Erythroblast (primary cell): ENCODE data around the gene BNIP1.
"Not testable (repeated sequence)": the region's sequence is repeated elsewhere in the genome, so short reads cannot be mapped to it uniquely, and the experiment has no call there.

ENCODE experiments used
- DNase-seq, 2 experiments: peaks; one replicate each; lab custom pipeline; 2025; lab: John Stamatoyannopoulos, UW
- GATA1 ChIP-seq: IDR thresholded peaks from 2 replicates; pipeline ENCODE4 v1.6.1; 2011; ENCODE audit warnings: low read depth, mild to moderate bottlenecking, control low read depth, low read length, moderate library complexity
- POLR2A ChIP-seq: IDR thresholded peaks from 2 replicates; pipeline ENCODE4 v1.6.1; 2011; ENCODE audit warnings: mild to moderate bottlenecking, low read length

BNIP1 gene, protein sequence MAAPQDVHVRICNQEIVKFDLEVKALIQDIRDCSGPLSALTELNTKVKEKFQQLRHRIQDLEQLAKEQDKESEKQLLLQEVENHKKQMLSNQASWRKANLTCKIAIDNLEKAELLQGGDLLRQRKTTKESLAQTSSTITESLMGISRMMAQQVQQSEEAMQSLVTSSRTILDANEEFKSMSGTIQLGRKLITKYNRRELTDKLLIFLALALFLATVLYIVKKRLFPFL

DNA sequence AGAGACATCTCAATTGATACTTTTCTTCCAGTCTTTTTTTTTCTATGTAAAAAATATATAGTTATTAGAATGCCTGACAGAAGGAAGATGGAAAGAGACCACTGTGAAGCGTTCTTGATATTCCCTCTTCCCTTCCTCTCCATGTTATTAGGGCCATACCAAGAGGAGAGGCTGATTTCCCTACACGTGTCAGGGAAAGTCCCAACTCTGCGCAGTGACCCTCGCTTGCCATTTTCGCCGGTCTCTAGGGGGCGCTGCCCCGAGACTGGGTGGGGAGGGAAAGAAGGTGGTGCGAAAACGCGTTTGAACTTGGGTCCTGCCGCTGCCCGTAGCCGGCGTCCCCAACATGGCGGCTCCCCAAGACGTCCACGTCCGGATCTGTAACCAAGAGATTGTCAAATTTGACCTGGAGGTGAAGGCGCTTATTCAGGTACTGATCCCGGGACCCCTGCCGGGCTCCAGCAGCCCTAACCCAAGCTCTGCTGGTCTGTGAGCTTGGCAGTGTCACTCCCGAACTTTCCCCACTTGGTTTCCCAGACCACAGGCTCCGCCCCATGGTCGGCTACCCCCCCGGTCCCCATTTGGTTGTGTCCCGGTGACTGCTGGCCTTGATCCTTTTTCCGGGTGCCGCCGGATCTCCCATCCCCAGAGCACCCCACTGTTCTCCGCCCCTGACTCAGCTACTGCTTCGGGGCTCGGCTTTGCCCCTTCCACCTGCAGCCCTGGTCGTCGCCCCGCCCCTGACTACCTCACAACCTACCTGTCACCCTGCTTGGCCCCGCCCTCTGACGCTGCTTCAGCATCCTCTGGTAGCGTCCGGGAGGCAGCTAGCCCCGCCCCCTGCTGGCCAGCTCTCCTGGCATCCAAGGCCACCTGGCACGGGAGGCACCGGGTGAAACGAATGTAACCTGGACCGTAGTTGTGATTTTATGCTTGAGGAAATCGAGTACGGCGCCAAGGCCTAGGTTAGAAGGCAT is at the start of gene BNIP1:
Gene BNIP1 (plus strand): TSS at position 332 of the 977 bp plus-strand sequence. CDS start 15 bp downstream, at position 347.
- peak; percentile 95 to 96 for DNase-seq
- TF ChIP-seq GATA1 = no peak
- TF ChIP-seq POLR2A = peak; percentile 74

DNA sequence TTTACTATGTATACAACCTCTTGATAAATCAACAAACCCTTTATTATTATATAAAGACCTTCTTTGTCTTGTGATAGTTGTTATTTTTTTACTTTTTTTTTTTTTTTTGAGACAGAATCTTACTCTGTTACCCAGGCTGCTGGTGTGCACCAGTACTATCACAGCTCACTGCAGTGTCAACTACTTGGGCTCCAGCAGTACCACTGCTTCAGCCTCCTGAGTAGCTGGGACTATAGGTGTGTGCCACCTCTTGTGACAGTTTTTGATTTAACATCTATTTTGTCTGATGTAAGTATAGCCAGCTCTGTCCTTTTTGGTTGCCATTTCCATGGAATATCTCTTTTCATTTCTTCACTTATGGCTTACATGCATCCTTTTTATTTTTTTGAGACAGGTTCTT is 45.5 kb upstream of the BNIP1 start:
- TF ChIP-seq POLR2A = no peak
- TF ChIP-seq GATA1 = no peak
- no peak for DNase-seq

DNA sequence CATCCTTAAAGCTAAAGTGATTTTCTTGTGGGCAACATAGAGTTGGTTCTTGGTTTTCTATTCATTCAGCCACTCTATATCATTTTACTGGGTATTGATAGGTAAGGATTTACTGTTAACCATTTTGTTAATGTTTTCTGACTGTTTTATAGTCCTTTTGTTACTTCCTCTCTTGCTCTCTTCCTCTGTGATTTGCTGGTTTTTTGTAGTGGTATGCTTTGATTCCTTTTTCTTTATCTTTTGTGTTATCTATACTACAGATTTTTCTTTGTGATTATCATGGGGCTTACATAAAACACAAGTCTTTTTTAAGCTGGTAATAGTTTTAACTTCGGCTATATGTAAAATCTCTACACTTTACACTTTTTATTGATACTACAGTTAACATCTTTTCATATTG is 44.9 kb upstream of the BNIP1 start:
- DNase-seq = no peak
- TF ChIP-seq POLR2A = no peak
- TF ChIP-seq GATA1 = no peak

DNA sequence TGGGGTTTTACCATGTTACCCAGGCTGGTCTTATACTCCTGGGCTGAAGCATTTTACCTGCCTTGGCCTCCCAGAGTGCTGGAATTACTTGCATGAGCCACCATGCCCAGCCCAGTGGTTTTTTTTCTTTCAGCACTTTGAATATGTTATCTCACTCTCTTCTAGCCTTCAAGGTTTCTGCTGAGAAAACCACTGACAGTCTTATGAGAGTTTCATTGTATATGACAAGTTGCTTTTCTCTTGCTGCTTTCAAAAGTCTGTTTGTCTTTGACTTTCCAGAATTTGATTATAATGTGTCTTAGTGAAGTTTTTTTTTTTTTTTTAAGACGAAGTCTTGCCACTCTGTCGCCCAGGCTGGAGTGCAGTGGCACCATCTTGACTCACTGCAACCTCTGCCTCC is 43.1 kb upstream of the BNIP1 start:
- TF ChIP-seq POLR2A (no peak), GATA1 (no peak)
- DNase-seq = no peak

DNA sequence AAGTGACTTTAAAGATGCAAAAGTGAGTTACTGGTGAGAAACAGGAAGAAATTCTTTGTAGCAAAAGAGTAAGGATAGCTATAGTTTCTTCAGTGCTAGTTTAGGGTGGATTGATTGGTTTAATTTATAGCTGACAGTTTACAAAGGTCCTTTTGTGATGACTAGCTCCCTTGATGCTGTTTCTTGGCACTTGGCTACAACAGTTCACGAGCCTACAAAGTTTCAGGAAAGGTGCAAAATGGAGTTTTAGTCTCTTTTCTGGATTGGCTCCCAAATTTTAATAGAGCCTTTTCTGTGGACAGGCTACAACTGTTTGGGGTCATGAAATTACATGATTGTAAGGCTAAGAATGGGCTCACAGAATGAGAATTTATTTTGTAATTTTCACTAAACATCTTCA is 40.9 kb upstream of the BNIP1 start:
- TF ChIP-seq GATA1 (no peak), POLR2A (no peak)
- no peak for DNase-seq

DNA sequence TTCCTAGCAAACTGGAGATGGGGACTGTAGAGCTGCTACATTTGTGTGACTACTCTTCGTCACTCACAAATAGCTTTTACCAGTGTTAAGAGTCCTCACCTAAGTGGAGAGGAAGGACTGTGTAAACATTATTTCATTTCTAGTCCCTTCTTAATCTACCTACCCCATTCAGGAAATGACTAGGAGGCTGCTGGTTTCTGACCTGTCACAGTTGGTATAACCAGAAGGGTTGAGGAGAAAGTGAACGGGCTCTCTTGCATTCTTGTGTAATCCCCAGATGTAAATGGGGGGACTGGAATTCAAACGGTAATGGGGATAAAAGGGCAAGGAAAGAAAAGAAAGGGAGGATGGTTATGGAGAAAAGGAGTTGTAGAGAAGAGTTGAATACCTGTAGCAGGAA is 35.4 kb upstream of the BNIP1 start:
- TF ChIP-seq GATA1 = no peak
- no peak for TF ChIP-seq POLR2A
- no peak for DNase-seq

DNA sequence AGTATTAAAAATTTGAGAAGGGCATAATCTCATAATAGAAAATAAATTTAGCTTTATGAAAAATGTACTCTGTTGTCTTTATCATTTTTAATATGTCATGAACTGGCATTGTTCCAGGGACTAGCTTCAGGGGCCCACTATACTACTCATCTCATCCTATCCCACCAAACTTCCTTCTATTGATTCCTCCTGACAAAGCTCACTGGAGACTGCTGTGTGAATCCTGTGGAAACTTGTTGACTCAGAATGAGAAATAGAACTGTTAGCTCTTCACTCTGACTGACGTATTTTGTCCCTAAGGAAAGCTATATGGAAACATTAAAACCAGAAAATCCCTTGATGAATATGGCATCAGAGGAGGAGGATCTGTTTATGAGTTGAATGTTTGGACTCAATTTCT is 29.8 kb upstream of the BNIP1 start:
- no peak for DNase-seq
- no peak for TF ChIP-seq POLR2A
- no peak for TF ChIP-seq GATA1

DNA sequence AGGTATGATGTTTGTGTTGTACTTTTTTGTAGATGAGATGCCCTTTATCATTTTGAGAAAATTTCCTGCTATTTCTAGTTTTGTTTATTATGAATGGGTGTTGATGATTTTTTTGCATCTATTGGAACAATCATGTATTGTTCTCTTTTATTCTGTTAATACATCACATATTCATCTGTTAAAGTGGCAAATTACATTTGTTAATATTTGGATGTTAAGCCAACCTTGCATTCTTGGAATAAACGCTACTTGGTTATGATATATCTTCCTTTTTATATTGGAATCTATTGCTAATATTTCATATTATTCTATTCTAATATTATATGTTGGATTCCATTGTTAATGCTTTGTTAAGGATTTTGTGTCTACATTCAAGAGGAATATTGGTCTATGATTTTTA is 24.6 kb upstream of the BNIP1 start:
- DNase-seq = no peak
- TF ChIP-seq GATA1 (no peak), POLR2A (no peak)

DNA sequence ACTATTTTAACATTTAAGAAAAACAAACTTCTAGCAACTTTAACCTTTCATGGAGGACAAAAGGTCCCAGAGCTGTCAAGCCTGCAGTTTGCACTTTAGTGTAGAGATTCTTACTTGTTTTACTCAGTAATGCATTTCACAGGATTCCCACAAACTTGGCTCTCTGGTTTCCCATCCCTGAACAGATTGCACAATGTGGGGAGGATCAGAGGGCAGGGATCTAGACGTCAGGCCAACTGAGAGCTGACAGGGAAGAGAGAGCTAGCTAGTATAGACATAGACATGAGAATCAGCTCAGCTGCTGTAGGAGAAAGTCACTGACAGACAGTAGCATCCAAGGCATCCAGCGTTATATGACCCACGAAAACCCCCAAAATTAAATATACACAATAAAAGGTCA is 20.9 kb upstream of the BNIP1 start:
- DNase-seq = no peak
- TF ChIP-seq GATA1 (no peak), POLR2A (no peak)

DNA sequence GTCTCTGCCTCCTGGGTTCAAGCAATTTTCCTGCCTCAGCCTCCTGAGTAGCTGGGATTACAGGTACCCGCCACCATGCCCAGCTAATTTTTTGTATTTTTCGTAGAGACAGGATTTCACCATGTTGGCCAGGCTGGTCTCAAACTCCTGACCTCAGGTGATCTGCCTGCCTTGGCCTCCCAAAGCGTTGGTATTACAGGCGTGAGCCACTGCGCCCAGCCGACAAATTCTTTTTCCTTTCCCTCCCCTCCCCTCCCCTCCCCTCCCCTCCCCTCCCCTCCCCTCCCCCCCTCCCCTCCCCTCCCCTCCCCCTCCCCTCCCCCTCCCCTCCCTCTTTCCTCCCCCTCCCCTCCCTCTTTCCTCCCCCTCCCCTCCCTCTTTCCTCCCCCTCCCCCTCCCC is 12.2 kb upstream of the BNIP1 start:
- not testable (repeated sequence) for DNase-seq

DNA sequence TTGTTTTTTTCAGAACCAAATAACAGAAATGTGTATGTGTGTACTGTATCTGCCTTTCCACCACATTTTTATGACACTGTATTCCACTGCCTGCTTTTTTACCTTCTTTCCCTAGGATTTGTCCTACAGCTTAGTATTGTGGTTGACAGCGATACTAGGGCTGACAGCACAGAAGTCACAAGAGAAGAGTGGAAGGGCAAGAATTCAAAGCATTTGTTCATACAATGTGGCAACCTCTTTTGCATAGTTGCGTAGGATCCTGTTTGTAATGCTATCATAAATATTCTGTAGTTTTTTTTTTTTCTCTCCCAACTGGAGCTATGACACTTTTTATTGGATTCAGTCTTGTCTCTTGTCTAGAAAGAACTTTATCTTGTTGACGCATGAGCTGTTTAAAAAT is 5.6 kb upstream of the BNIP1 start:
- DNase-seq = no peak
- TF ChIP-seq POLR2A = no peak
- no peak for TF ChIP-seq GATA1

DNA sequence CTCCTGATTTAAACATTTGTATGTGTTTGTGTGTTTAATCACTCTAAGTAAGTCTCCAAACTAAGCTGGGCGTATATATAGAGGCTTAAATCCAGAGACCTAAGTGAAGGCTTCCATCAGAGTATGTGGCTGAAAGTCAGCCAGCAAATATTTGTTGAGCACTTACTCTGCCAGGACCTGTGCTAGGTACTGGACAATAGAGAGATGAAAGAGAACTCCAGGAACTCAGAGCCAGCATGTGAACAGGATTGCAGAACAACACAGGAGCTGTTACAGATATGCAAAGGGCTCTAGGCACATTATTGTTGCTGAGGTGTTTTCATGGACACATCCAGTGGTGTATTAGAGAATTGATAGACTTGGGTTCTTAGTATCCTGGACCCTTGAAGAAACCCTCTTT is 4.7 kb upstream of the BNIP1 start:
- DNase-seq = no peak
- TF ChIP-seq GATA1 = no peak
- TF ChIP-seq POLR2A = no peak

DNA sequence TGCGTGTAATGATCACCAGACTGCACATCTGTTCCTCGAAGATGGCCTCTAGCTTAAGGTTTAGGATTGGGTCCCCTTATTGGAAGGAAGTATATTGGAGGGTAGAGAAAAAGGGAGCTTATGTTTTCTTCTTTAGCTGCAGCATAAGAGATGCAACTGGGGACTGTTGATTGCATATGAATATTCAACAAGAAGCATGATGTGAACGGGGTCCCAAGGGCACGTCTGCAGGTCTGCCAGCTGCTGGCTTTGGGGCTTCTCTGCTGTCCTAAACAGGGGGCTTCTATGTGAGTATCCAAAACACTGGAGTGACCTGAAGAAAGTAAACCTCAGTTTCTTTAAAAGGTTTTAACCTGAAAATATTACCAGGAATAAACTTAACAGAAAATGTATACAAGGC is 3.6 kb upstream of the BNIP1 start:
- no peak for TF ChIP-seq POLR2A
- TF ChIP-seq GATA1 = no peak

DNA sequence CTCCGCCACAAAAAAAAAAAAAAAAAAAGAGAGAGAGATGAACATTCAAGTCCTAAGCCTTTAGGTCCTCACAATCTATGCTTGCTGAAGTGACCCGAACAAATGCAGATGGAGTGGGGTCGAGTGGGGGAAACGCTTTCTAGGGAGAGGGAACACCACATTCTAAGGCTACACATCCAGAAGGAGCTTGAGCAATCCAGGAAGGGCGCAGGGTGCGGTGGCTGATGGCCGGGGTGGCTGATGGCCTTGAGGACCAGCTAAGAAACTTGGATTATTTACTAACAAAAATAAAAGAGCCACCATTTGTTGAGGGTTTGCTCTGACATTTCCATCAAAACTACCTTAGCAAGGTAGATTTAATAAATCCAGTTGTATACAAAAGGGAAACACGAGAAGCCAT is 764 bp upstream of the BNIP1 start:
- TF ChIP-seq POLR2A = no peak
- no peak for TF ChIP-seq GATA1
- no peak for DNase-seq

More for the DNA sequence above, 3.6 kb upstream of the BNIP1 start:
- DNase-seq = no peak
